ENCODE results near the gene SHROOM2.
"Not testable (repeated sequence)": the region's sequence is repeated elsewhere in the genome, so short reads cannot be mapped to it uniquely, and the experiment has no call there.

SHROOM2 gene

GRCh38 chrX:9832811-9833210 lies 46.6 kb downstream of the SHROOM2 start:
- DNase-seq (ENCODE audit: low read depth), result no peak

- no peak for DNase-seq (ENCODE audit: low read depth)
Measured at GRCh38 chrX:9835585-9836210, 49.5 kb downstream of the SHROOM2 start.

- no peak for DNase-seq (ENCODE audit: low read depth)
Measured at GRCh38 chrX:9842541-9842940, 56.3 kb downstream of the SHROOM2 start.

GRCh38 chrX:9844936-9845577 lies 58.8 kb downstream of the SHROOM2 start:
- no peak for DNase-seq (ENCODE audit: low read depth)

GRCh38 chrX:9845578-9845952 lies 59.3 kb downstream of the SHROOM2 start:
- peak; percentile 70 for DNase-seq (ENCODE audit: low read depth)

GRCh38 chrX:9846631-9847030 lies 60.4 kb downstream of the SHROOM2 start:
- DNase-seq (ENCODE audit: low read depth), result no peak

GRCh38 chrX:9847071-9847470 lies 60.8 kb downstream of the SHROOM2 start:
- DNase-seq (ENCODE audit: low read depth), result peak; percentile 64

- no peak for DNase-seq (ENCODE audit: low read depth)
Measured at GRCh38 chrX:9848718-9849479, 62.7 kb downstream of the SHROOM2 start.

GRCh38 chrX:9851890-9852289 lies 65.7 kb downstream of the SHROOM2 start:
- no peak for DNase-seq (ENCODE audit: low read depth)

GRCh38 chrX:9853307-9853706 lies 67.1 kb downstream of the SHROOM2 start:
- DNase-seq (ENCODE audit: low read depth), result no peak

- no peak for DNase-seq (ENCODE audit: low read depth)
Measured at GRCh38 chrX:9855561-9856283, 69.5 kb downstream of the SHROOM2 start.

- DNase-seq (ENCODE audit: low read depth), result no peak
Measured at GRCh38 chrX:9856588-9856987, 70.4 kb downstream of the SHROOM2 start.

- no peak for DNase-seq (ENCODE audit: low read depth)
Measured at GRCh38 chrX:9857575-9858474, 71.6 kb downstream of the SHROOM2 start.

- DNase-seq (ENCODE audit: low read depth), result not testable (repeated sequence)
Measured at GRCh38 chrX:9858684-9859083, 72.5 kb downstream of the SHROOM2 start.

- peak; percentile 76 for DNase-seq (ENCODE audit: low read depth)
Measured at GRCh38 chrX:9859711-9860555, 73.7 kb downstream of the SHROOM2 start.

GRCh38 chrX:9860826-9861225 lies 74.6 kb downstream of the SHROOM2 start:
- DNase-seq (ENCODE audit: low read depth), result no peak

- DNase-seq (ENCODE audit: low read depth), result no peak
Measured at GRCh38 chrX:9861711-9862110, 75.5 kb downstream of the SHROOM2 start.

GRCh38 chrX:9862525-9862924 lies 76.3 kb downstream of the SHROOM2 start:
- DNase-seq (ENCODE audit: low read depth), result no peak

GRCh38 chrX:9862953-9863352 lies 76.7 kb downstream of the SHROOM2 start:
- no peak for DNase-seq (ENCODE audit: low read depth)

GRCh38 chrX:9864011-9864410 lies 77.8 kb downstream of the SHROOM2 start:
- DNase-seq (ENCODE audit: low read depth), result no peak

Data from iris pigment epithelial cell (primary cell).